Neutrophil (primary cell): ENCODE results near the gene VSTM4.

Source experiments
- H3K27ac ChIP-seq: fragments of 200-600 bp; sonication (generic); 2 replicates; pipeline ENCODE4 v1.5.1; 2016; ENCODE audit warnings: mild to moderate bottlenecking, moderate library complexity
- H3K27me3 ChIP-seq: fragments of 200-600 bp; sonication (generic); 2 replicates; pipeline ENCODE4 v1.6.0; 2016; ENCODE audit warnings: mild to moderate bottlenecking
- H3K36me3 ChIP-seq: fragments of 200-600 bp; sonication (generic); 2 replicates; pipeline ENCODE4 v1.5.1; 2017
- H3K4me1 ChIP-seq, 2 experiments: fragments of 200-600 bp in 1 of 2; sonication (generic) in 1 of 2; 1 replicate in 1 of 2; 2 replicates in 1 of 2; pipeline versions ENCODE4 v1.5.1 to v1.6.1; 2013 to 2016; ENCODE audit warnings: low read depth in 1 of 2, low read length in 1 of 2, mild to moderate bottlenecking in 1 of 2, moderate library complexity in 1 of 2; ENCODE audit not compliant: control insufficient read depth in 1 of 2, insufficient read depth in 1 of 2
- H3K4me3 ChIP-seq, 2 experiments: fragments of 200-600 bp in 1 of 2; sonication (generic) in 1 of 2; 1 replicate in 1 of 2; 2 replicates in 1 of 2; pipeline ENCODE4 v1.5.1; 2013 to 2016; ENCODE audit warnings: low read depth in 1 of 2, low read length in 1 of 2, mild to moderate bottlenecking in 1 of 2, moderate library complexity in 1 of 2
- H3K9me3 ChIP-seq: fragments of 200-600 bp; sonication (generic); 2 replicates; pipeline ENCODE4 v1.5.1; 2016
- TF ChIP-seq, protein P1 (sequence below): fragments of 200-600 bp; sonication (generic); IDR thresholded peaks from 2 replicates; pipeline ENCODE4 v1.5.1; 2016; ENCODE audit warnings: antibody characterized with exemption

Gene VSTM4

GRCh38 chr10:49131507-49132361 lies 16.4 kb upstream of the VSTM4 start:
- H3K4me1 ChIP-seq = peaks cover 5 to 7% of the 10 kb centered on the region in 2 experiments
- TF ChIP-seq, protein P1, sequence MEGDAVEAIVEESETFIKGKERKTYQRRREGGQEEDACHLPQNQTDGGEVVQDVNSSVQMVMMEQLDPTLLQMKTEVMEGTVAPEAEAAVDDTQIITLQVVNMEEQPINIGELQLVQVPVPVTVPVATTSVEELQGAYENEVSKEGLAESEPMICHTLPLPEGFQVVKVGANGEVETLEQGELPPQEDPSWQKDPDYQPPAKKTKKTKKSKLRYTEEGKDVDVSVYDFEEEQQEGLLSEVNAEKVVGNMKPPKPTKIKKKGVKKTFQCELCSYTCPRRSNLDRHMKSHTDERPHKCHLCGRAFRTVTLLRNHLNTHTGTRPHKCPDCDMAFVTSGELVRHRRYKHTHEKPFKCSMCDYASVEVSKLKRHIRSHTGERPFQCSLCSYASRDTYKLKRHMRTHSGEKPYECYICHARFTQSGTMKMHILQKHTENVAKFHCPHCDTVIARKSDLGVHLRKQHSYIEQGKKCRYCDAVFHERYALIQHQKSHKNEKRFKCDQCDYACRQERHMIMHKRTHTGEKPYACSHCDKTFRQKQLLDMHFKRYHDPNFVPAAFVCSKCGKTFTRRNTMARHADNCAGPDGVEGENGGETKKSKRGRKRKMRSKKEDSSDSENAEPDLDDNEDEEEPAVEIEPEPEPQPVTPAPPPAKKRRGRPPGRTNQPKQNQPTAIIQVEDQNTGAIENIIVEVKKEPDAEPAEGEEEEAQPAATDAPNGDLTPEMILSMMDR = no peak
- H3K9me3 ChIP-seq = no peaks in the 10 kb centered on the region
- no peaks in the 10 kb centered on the region for H3K36me3 ChIP-seq
- H3K27me3 ChIP-seq = no peaks in the 10 kb centered on the region
- H3K27ac ChIP-seq = no peak overlapping the region
- H3K4me3 ChIP-seq = no peak overlapping the region

DNA sequence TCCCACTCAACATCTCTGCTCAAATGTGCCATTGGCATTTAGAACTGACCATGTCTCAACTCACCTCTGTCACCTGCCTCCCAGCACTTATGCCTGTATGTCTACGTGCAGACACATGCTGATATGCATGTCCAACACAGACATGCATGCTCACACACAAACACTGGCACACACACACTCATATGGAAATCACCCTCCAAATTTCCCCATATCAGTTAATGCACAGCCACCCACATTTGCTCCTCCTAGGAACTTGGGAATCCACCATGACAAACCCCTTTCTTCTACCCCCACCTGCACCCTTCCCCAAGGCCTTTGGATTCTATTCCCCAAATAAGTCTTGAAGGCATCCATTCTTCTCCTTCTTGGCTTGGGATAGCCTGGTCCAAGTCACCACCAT lies 14.1 kb upstream of the VSTM4 start:
- TF ChIP-seq, protein P1 = no peak
- Histone ChIP-seq H3K9me3 (no peaks in the 10 kb centered on the region), H3K4me1 (peaks cover 2 to 4% of the 10 kb centered on the region in 2 experiments), H3K4me3 (no peak overlapping the region), H3K36me3 (no peaks in the 10 kb centered on the region), H3K27me3 (no peaks in the 10 kb centered on the region), H3K27ac (no peak overlapping the region)

DNA sequence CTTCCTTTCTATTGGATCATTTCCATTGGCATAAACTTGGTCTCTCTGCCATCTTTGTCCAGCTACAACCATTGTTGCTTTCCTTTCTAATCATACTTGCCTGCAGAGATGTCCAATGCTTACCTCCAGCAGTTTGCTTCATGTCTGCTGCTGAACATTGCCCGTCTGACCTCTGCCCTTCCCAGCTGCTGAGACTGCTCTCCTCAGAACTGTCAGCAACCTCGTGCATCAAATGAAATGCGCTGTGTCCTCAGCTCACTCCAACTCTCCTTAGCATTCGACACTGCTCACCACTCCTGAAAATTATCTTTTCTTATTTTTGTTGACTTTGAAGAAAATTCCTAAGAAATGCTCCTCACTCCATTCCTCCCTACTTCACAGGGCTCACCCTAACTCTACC lies 13.5 kb upstream of the VSTM4 start:
- H3K9me3 ChIP-seq = no peaks in the 10 kb centered on the region
- TF ChIP-seq, protein P1 = no peak

DNA sequence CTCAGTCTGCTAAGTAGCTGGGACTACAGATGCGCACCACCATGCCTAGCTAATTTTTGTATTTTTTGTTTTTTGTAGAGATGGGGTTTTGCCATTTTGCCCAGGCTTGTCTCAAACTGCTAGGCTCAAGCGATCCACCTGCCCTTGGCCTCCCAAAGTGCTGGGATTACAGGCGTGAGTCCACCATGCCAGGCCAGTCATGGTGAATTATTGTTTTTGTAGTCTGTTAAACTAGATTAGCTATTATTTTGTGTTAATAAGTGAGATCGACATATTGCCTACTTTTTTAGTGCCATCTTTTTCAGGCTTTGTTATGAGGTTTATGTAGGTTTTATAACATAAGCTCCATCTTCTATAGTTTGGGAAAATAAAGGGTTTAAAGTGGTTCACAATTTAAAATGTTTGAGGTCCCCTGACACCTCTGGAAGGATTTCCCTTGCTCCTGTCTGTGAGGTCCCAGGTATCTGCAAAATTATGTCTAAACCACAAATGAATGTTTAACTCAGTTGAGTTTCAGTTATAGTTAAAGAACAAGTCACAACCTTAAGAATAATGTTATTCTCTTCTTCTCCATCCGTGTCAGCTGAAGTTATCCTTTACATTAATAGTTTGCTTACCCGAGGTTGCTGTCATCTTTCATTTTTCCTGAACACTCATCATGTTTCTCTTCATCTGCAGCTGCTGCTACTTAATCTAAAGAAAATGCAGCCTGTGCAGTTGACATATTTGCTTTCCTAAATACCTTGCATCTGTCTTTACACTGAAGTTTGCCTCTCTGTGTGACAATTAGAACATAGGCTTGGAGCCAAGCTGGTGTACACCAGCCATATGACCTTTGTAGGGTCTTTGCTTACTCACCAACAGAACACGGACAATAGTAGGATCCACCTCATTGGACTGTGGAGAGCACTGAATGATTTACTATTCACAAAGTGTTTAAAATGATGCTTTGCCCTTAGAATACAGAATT lies 8.9 kb upstream of the VSTM4 start:
- Histone ChIP-seq H3K4me1 (no peaks in the 10 kb centered on the region), H3K9me3 (no peaks in the 10 kb centered on the region), H3K27ac (no peak overlapping the region), H3K27me3 (no peaks in the 10 kb centered on the region), H3K36me3 (no peaks in the 10 kb centered on the region), H3K4me3 (no peak overlapping the region)
- TF ChIP-seq, protein P1 = no peak

More for the DNA sequence above, 13.5 kb upstream of the VSTM4 start:
- Histone ChIP-seq H3K27ac (no peak overlapping the region), H3K4me3 (no peak overlapping the region), H3K36me3 (no peaks in the 10 kb centered on the region), H3K4me1 (no peaks in the 10 kb centered on the region), H3K27me3 (no peaks in the 10 kb centered on the region)

GRCh38 chr10:49120911-49121310 lies 5.6 kb upstream of the VSTM4 start:
- TF ChIP-seq, protein P1 = no peak
- Histone ChIP-seq H3K4me3 (no peak overlapping the region), H3K4me1 (no peaks in the 10 kb centered on the region), H3K27ac (no peak overlapping the region), H3K36me3 (no peaks in the 10 kb centered on the region), H3K27me3 (peaks cover 16% of the 10 kb centered on the region), H3K9me3 (no peaks in the 10 kb centered on the region)
